GM21717 (cell line): ENCODE results near the gene KHSRP.
"Not testable (repeated sequence)": the region's sequence is repeated elsewhere in the genome, so short reads cannot be mapped to it uniquely, and the experiment has no call there.

Source experiments
- ATAC-seq: cut with Tn5 transposase; IDR thresholded peaks from one replicate; pipeline ENCODE4 v1.9.1; 2021; ENCODE audit warnings: mild to moderate bottlenecking, moderate library complexity; ENCODE audit not compliant: unreplicated experiment

Gene KHSRP

GRCh38 chr19:6452223-6452614 lies 27.6 kb upstream of the KHSRP start:
- no peak for ATAC-seq

DNA sequence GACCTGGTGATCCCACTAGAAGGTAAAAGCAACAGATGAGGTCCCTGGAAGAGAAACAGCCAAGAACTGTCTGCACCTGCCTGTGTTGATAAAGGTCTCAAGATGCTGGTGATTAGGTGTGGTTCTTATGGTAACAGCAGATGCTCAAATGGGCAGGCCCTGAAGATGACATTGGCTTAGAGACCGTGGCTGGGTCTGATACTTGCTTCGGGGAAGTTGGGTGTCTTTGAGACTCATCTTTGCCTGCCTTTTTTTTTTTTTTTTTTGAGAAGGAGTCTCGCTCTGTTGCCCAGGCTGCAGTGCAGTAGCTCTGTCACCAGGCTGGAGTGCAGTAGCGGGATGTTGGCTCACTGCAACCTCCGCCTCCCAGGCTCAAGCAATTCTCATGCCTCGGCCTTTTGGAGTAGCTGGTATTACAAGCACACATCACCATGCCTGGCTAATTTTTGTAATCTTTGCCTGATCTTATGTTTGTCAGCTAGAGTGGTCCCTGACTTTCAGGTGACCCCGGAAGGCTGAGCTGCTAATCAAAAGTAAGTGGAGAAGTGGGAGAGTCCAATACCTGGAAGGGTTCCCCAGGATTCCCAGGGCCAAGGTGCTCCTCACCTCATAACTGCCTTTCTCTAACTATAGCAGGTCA lies 27.1 kb upstream of the KHSRP start:
- no peak for ATAC-seq

DNA sequence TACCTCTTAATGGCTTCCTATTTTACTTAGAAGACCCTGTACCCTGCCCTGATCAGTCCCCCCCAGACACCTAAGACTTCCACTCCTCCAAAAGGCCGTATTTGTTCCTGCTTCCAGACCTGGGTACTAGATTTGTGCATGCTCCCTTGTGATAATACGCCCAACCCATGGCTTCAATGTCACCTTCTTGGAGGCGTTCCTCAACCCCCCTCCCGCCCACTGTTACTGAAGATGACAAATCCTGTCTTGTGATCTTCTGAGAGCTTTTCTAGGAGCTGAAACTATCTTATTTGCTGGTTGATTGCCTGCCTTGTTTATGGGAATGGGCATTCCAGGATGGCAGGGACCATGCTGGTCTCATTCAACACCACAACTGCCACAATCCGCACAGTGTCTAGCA lies 25.6 kb upstream of the KHSRP start:
- no peak for ATAC-seq

DNA sequence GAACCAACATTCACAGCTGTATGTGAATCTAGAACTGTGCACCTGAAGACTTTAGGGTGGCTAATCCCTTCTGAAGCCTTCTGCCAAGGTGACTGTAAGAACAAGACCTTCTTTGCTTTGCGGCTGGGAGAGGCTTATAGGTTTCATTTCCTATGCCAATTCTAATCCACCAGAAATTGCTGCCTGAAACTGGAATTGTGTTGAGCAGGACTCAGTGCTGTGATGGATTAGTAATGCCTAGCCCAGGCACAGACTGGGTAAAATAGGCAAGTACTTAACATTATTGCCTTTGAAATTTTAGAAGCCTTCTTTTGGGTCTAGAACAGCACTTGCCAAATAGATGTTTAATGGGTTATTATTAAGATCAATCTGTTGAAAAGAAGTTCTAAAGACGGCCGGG lies 23.4 kb upstream of the KHSRP start:
- no peak for ATAC-seq

GRCh38 chr19:6446452-6446851 lies 21.8 kb upstream of the KHSRP start:
- no peak for ATAC-seq

- ATAC-seq, result no peak
Observed at GRCh38 chr19:6443986-6444385, 19.4 kb upstream of the KHSRP start.

- no peak for ATAC-seq
Observed at GRCh38 chr19:6442087-6442688, 17.6 kb upstream of the KHSRP start.

GRCh38 chr19:6440905-6441304 lies 16.3 kb upstream of the KHSRP start:
- ATAC-seq, result no peak

DNA sequence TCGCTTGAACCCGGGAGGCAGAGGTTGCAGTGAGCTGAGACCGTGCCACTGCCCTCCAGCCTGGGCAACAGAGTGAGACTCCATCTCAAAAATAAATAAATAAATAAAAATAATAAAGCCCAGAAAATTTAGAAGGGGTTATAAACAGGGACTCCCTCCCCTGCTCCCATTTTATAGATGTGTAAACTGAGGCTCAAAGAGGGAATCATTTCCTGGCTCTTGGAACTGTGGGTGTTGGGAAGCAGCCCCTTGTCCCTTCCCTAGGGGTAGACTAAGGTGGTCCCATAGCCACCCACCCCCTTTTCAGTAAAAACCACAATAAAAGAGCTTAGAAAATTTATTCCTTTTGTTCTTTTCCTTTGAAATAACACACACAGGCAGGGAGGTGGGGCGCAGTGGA lies 15.1 kb upstream of the KHSRP start:
- no peak for ATAC-seq

DNA sequence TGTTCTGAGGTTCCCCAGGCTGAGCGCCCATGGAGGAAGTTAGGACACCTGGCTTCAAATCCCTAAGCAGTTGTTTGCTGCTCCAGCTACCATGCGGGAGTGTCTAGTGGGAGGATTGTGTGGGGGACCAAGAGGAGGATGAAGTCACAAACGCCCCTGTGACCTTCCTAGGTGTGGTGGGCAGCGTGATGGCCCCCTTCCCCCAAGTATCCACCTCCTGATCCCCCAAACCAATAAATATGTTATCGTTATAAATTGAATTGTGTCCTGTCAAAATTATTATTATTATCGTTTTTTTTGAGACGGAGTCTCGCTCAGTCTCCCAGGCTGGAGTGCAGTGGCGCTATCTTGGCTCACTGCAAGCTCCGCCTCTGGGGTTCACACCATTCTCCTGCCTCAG lies 9.1 kb upstream of the KHSRP start, which contains the start of gene SLC25A41:
Gene SLC25A41, minus strand, starts transcription at position 101 of the 400 bp plus-strand sequence. Its CDS starts 70 bp downstream, at position 31.
- ATAC-seq, result no peak

DNA sequence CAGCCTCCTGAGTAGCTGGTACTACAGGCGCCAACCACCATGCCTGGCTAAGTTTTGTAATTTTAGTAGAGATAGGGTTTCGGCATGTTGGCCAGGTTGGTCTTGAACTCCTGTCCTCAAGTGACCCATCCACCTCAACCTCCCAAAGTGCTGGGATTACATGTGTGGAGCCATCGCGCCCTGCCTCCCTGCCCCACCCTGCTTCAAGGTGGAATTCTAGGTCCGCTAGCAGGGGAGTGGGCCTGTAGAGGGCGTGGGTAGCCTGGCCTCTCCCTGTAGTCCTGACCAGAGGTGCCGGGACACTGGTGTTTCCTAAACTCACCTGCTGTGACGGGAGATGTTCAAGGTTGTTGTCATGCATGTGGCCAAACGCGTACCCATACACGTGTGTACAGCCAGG lies 8.6 kb upstream of the KHSRP start:
- ATAC-seq, result no peak

DNA sequence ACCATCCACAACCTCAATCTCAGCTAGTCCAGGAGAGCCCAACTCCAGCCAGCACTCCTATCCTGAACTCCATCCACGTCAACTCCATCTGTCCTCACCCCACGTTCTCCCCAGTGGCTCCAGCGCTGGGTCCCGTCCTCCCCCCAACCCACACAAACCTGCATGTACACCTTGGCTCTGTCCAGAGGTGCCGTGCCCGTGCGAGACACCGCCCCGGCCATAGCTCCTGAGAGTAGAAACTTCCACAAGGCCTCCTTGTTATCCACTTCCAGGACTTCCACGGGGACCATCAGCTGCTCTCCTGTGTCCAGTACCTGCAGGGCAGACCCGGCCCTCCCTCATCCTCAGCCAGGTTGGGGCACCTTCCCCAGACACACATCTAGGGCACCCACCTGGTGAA lies 7.3 kb upstream of the KHSRP start:
- no peak for ATAC-seq

GRCh38 chr19:6429419-6430221 lies 5.0 kb upstream of the KHSRP start:
- no peak for ATAC-seq

- not testable (repeated sequence) for ATAC-seq
Observed at GRCh38 chr19:6428692-6429418, 4.2 kb upstream of the KHSRP start.

DNA sequence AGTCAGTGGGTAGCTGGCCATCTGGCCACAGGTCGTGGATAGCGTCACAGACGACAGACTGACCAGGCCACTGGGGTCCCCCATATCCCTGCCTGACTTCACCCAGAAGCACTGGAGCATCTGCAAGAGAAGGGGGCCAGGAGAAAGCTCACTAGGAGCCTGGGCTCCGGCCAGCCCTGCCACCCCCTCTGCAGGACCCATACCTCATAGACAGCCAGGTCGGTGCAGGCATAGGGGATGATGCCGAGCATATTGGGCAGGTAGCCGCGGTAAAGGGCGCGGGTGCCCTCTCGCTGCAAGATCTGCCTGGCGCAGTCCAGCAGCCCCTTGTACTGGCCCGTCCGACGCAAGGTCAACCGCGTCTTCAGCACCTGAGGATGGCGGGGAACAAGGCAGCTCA lies 2.5 kb upstream of the KHSRP start:
- ATAC-seq, result no peak

DNA sequence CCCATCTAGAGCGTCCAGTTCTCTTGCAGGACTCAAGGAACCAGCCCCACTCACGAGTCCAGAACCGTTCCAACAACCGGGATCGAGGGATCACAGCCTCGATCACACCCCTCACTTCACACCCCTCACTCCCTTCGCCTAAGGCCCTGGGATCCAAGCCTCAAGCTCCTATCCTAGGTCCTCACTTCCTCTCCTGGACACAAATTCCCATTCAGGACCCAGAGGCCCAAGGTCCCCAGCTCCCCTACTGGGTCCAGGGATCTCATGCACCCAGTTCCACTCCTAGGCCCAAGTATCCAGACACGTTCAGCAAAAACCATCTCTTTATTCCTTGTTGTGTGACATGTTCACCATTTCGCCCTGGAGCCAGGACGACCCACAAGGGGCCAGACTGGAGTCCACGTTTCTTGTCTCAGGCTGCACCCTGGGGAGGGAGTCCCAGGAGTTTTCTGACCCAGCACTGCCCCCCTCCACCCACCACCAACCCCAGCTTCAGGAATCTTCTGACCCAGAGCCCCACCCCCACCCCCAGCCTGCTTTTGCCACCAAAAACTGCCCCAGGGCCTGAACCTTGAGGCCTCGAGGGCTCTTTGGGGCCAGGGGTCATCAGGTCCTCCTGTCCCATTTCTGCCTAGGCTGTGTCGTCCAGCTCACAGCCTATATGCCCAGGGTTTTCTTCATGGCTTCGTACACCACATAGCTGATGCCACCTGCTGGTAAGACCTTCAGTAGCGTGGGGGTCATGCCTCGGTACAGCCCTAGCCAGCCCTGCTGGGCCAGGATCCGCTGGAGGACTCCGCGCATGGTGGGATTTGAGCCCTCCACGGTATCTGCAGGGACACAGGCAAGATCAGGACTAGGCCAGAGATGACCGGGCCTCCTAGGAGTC lies 1.4 kb upstream of the KHSRP start:
- no peak for ATAC-seq

- ATAC-seq, result peak; percentile 79
Observed at GRCh38 chr19:6424939-6425731, 524 bp upstream of the KHSRP start.

DNA sequence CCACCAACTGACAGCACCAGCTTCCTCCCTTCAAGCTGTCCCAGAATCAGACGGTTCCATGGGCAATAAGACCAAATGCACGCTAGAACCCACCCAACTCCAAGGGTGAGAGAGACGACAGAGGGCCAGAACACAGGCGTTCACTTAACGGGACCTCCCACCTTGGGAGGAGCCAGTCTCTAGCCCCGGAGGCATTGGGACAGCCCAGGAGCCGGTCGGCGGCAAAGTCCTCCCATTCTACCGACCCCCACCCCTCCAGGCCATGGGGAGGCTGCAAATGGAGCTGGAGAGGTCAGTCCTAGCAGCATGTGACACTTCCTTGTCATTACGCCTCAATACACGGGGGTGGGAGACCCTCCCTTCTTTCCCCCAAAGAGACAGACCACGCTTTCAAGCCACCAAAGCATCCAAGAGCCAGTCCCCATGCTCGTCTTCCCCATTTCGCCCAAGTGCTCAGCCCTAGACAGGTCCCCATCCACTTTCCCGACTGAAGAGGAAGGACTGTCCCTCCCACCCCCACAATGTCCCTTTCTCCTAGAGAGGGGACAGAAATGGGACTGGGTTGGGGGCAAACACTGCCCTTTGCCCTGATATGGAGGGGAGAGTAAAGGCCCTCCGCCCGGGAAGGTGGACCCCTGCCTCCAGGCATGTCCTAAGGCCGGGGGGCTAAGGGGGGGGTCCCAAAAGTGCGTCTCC lies 964 bp downstream of the KHSRP start:
- ATAC-seq, result no peak
